Stimulated activated memory B cell treated with anti-CD40 and anti-IgM and Interleukin-4, amounts not matched to agents 10 μg/mL and 1 μg/mL and 100 μg/mL, for 72 hours (primary cell): ENCODE results near the gene LIPH.
"Not testable (repeated sequence)": the region's sequence is repeated elsewhere in the genome, so short reads cannot be mapped to it uniquely, and the experiment has no call there.

Experiments
- ATAC-seq: fragments of 150-1000 bp; cut with Tn5 transposase; 2 replicates; pipeline ENCODE4 v1.10.0; 2021
- H3K27ac Mint-ChIP-seq: one replicate; pipeline ENCODE4 v1.8.0; 2022; ENCODE audit warnings: mild to moderate bottlenecking, mixed read lengths
- H3K27me3 Mint-ChIP-seq: one replicate; pipeline ENCODE4 v1.8.0; 2022; ENCODE audit warnings: mixed read lengths
- H3K36me3 Mint-ChIP-seq: one replicate; pipeline ENCODE4 v1.8.0; 2022; ENCODE audit warnings: mixed read lengths
- H3K4me1 Mint-ChIP-seq: one replicate; pipeline ENCODE4 v1.8.0; 2022; ENCODE audit warnings: mixed read lengths
- H3K4me3 Mint-ChIP-seq: one replicate; pipeline ENCODE4 v1.8.0; 2022; ENCODE audit warnings: mild to moderate bottlenecking, moderate library complexity, mixed read lengths
- H3K9me3 Mint-ChIP-seq: one replicate; pipeline ENCODE4 v1.8.0; 2022; ENCODE audit warnings: mixed read lengths

LIPH gene

GRCh38 chr3:185552358-185552877 is at the start of gene LIPH:
Gene LIPH, minus strand, starts transcription at chr3:185552588. Its CDS starts 117 bp downstream, at chr3:185552471.
- ATAC-seq, result peak; percentile 75
- H3K36me3 Mint-ChIP-seq, result no peaks in the 10 kb centered on the region
- peak within 1 kb of the TSS; percentile 35 for H3K27ac Mint-ChIP-seq
- no peaks in the 10 kb centered on the region for H3K9me3 Mint-ChIP-seq
- peaks cover 10% of the 10 kb centered on the region for H3K4me1 Mint-ChIP-seq
- no peaks in the 10 kb centered on the region for H3K27me3 Mint-ChIP-seq
- no peak within 1 kb of the TSS for H3K4me3 Mint-ChIP-seq

GRCh38 chr3:185595526-185595925 is 43.1 kb upstream of the LIPH start:
- Mint-ChIP-seq H3K27me3 (no peaks in the 10 kb centered on the region), H3K36me3 (peaks cover 15% of the 10 kb centered on the region), H3K4me3 (no peak overlapping the region), H3K27ac (peak overlapping the region; percentile 25), H3K9me3 (no peaks in the 10 kb centered on the region), H3K4me1 (peaks cover 12% of the 10 kb centered on the region)
- peak; percentile 87 for ATAC-seq

- ATAC-seq, result no peak
- Mint-ChIP-seq H3K36me3 (peaks cover 9% of the 10 kb centered on the region), H3K27ac (no peak overlapping the region), H3K9me3 (no peaks in the 10 kb centered on the region), H3K4me3 (no peak overlapping the region), H3K27me3 (no peaks in the 10 kb centered on the region), H3K4me1 (peaks cover 12% of the 10 kb centered on the region)
These were observed 41.7 kb upstream of the LIPH start for GRCh38 chr3:185594073-185594472.

- no peaks in the 10 kb centered on the region for H3K9me3 Mint-ChIP-seq
- no peaks in the 10 kb centered on the region for H3K27me3 Mint-ChIP-seq
- no peak for ATAC-seq
- H3K27ac Mint-ChIP-seq, result peak overlapping the region; percentile 75
- peak overlapping the region; percentile 78 for H3K4me3 Mint-ChIP-seq
- H3K36me3 Mint-ChIP-seq, result no peaks in the 10 kb centered on the region
- H3K4me1 Mint-ChIP-seq, result peaks cover 25% of the 10 kb centered on the region
These were observed 34.3 kb upstream of the LIPH start for GRCh38 chr3:185586686-185587039.

GRCh38 chr3:185585859-185586685 is 33.7 kb upstream of the LIPH start, which contains the start of gene SENP2:
Gene SENP2, plus strand, starts transcription at chr3:185586295. Its CDS starts 119 bp downstream, at chr3:185586414.
- H3K9me3 Mint-ChIP-seq, result no peaks in the 10 kb centered on the region
- H3K4me1 Mint-ChIP-seq, result peaks cover 25% of the 10 kb centered on the region
- peak within 1 kb of the TSS; percentile 75 for H3K27ac Mint-ChIP-seq
- H3K4me3 Mint-ChIP-seq, result peak within 1 kb of the TSS; percentile 78
- H3K36me3 Mint-ChIP-seq, result no peaks in the 10 kb centered on the region
- H3K27me3 Mint-ChIP-seq, result no peaks in the 10 kb centered on the region
- peak; percentile 99 for ATAC-seq

GRCh38 chr3:185585518-185585858 is 33.1 kb upstream of the LIPH start:
- H3K36me3 Mint-ChIP-seq, result no peaks in the 10 kb centered on the region
- no peaks in the 10 kb centered on the region for H3K9me3 Mint-ChIP-seq
- H3K27ac Mint-ChIP-seq, result peak overlapping the region; percentile 75
- H3K4me3 Mint-ChIP-seq, result peak overlapping the region; percentile 78
- H3K27me3 Mint-ChIP-seq, result no peaks in the 10 kb centered on the region
- H3K4me1 Mint-ChIP-seq, result peaks cover 25% of the 10 kb centered on the region
- no peak for ATAC-seq

GRCh38 chr3:185584686-185585085 is 32.3 kb upstream of the LIPH start:
- Mint-ChIP-seq H3K27ac (no peak overlapping the region), H3K4me1 (peaks cover 25% of the 10 kb centered on the region), H3K27me3 (no peaks in the 10 kb centered on the region), H3K36me3 (no peaks in the 10 kb centered on the region), H3K9me3 (no peaks in the 10 kb centered on the region), H3K4me3 (peak overlapping the region; percentile 41)
- ATAC-seq, result no peak

- no peak for ATAC-seq
- Mint-ChIP-seq H3K4me3 (no peak overlapping the region), H3K9me3 (no peaks in the 10 kb centered on the region), H3K4me1 (peaks cover 23% of the 10 kb centered on the region), H3K36me3 (no peaks in the 10 kb centered on the region), H3K27ac (no peak overlapping the region), H3K27me3 (no peaks in the 10 kb centered on the region)
These were observed 31.5 kb upstream of the LIPH start for GRCh38 chr3:185583925-185584324.

- Mint-ChIP-seq H3K4me1 (peaks cover 13% of the 10 kb centered on the region), H3K4me3 (no peak overlapping the region), H3K9me3 (no peaks in the 10 kb centered on the region), H3K36me3 (no peaks in the 10 kb centered on the region), H3K27me3 (no peaks in the 10 kb centered on the region), H3K27ac (no peak overlapping the region)
- ATAC-seq, result no peak
These were observed 30.5 kb upstream of the LIPH start for GRCh38 chr3:185582871-185583270.

- H3K27me3 Mint-ChIP-seq, result no peaks in the 10 kb centered on the region
- no peak overlapping the region for H3K4me3 Mint-ChIP-seq
- peaks cover 11% of the 10 kb centered on the region for H3K4me1 Mint-ChIP-seq
- no peak overlapping the region for H3K27ac Mint-ChIP-seq
- no peaks in the 10 kb centered on the region for H3K9me3 Mint-ChIP-seq
- no peak for ATAC-seq
- no peaks in the 10 kb centered on the region for H3K36me3 Mint-ChIP-seq
These were observed 29.8 kb upstream of the LIPH start for GRCh38 chr3:185582236-185582635.

GRCh38 chr3:185575108-185575869 is 22.9 kb upstream of the LIPH start:
- not testable (repeated sequence) for H3K9me3 Mint-ChIP-seq, H3K27ac Mint-ChIP-seq, H3K4me1 Mint-ChIP-seq, ATAC-seq, H3K4me3 Mint-ChIP-seq, H3K27me3 Mint-ChIP-seq, H3K36me3 Mint-ChIP-seq

- no peaks in the 10 kb centered on the region for H3K36me3 Mint-ChIP-seq
- ATAC-seq, result no peak
- no peaks in the 10 kb centered on the region for H3K4me1 Mint-ChIP-seq
- no peak overlapping the region for H3K27ac Mint-ChIP-seq
- H3K9me3 Mint-ChIP-seq, result peaks cover 9% of the 10 kb centered on the region
- no peak overlapping the region for H3K4me3 Mint-ChIP-seq
- H3K27me3 Mint-ChIP-seq, result no peaks in the 10 kb centered on the region
These were observed 19.8 kb upstream of the LIPH start for GRCh38 chr3:185572183-185572582.

- Mint-ChIP-seq H3K27ac (no peak overlapping the region), H3K4me1 (peaks cover 11% of the 10 kb centered on the region), H3K36me3 (no peaks in the 10 kb centered on the region), H3K27me3 (peaks cover 16% of the 10 kb centered on the region), H3K9me3 (no peaks in the 10 kb centered on the region), H3K4me3 (no peak overlapping the region)
- no peak for ATAC-seq
These were observed 9.6 kb upstream of the LIPH start for GRCh38 chr3:185561958-185562357.

GRCh38 chr3:185561374-185561943 is 9.1 kb upstream of the LIPH start:
- no peak for ATAC-seq
- Mint-ChIP-seq H3K27ac (no peak overlapping the region), H3K4me3 (no peak overlapping the region), H3K36me3 (no peaks in the 10 kb centered on the region), H3K27me3 (peaks cover 16% of the 10 kb centered on the region), H3K9me3 (no peaks in the 10 kb centered on the region), H3K4me1 (peaks cover 11% of the 10 kb centered on the region)

GRCh38 chr3:185560676-185561075 is 8.3 kb upstream of the LIPH start:
- no peaks in the 10 kb centered on the region for H3K36me3 Mint-ChIP-seq
- no peak overlapping the region for H3K27ac Mint-ChIP-seq
- ATAC-seq, result no peak
- H3K9me3 Mint-ChIP-seq, result no peaks in the 10 kb centered on the region
- peaks cover 16% of the 10 kb centered on the region for H3K27me3 Mint-ChIP-seq
- H3K4me1 Mint-ChIP-seq, result peaks cover 11% of the 10 kb centered on the region
- H3K4me3 Mint-ChIP-seq, result no peak overlapping the region
